ENCODE results near the gene LGALS9. TPM values are rescaled to one million over a fixed set of nuclear protein-coding genes. Genes with fewer than 3 reads are reported as not detected.
"Not testable (repeated sequence)": the region's sequence is repeated elsewhere in the genome, so short reads cannot be mapped to it uniquely, and the experiment has no call there.

Gene LGALS9
- total RNA-seq, 1 experiment from 2014 or later: 0.31 TPM

- DNase-seq: peak; percentile 55
- not testable (repeated sequence) for H3K4me3 ChIP-seq (ENCODE audit: insufficient read depth, low read depth, low read length); H3K36me3 ChIP-seq (replicated peaks; ENCODE audit: control insufficient read depth, insufficient read depth, low read length); H3K27me3 ChIP-seq (ENCODE audit: control insufficient read depth, insufficient read depth, low read length)
These were observed 18.2 kb downstream of the LGALS9 start for GRCh38 chr17:27649111-27649571.

GRCh38 chr17:27649929-27650328 is 18.9 kb downstream of the LGALS9 start:
- Histone ChIP-seq H3K36me3 (replicated peaks; ENCODE audit: control insufficient read depth, insufficient read depth, low read length) (no peaks in the 10 kb centered on the region), H3K27me3 (ENCODE audit: control insufficient read depth, insufficient read depth, low read length) (no peaks in the 10 kb centered on the region), H3K4me3 (ENCODE audit: insufficient read depth, low read depth, low read length) (no peak overlapping the region)
- DNase-seq: no peak

GRCh38 chr17:27650836-27651235 is 19.8 kb downstream of the LGALS9 start:
- no peaks in the 10 kb centered on the region for H3K36me3 ChIP-seq (replicated peaks; ENCODE audit: control insufficient read depth, insufficient read depth, low read length)
- H3K4me3 ChIP-seq (ENCODE audit: insufficient read depth, low read depth, low read length): no peak overlapping the region
- H3K27me3 ChIP-seq (ENCODE audit: control insufficient read depth, insufficient read depth, low read length): no peaks in the 10 kb centered on the region
- no peak for DNase-seq

- Histone ChIP-seq H3K27me3 (ENCODE audit: control insufficient read depth, insufficient read depth, low read length) (no peaks in the 10 kb centered on the region), H3K4me3 (ENCODE audit: insufficient read depth, low read depth, low read length) (no peak overlapping the region), H3K36me3 (replicated peaks; ENCODE audit: control insufficient read depth, insufficient read depth, low read length) (no peaks in the 10 kb centered on the region)
- no peak for DNase-seq
These were observed 20.7 kb downstream of the LGALS9 start for GRCh38 chr17:27651411-27652345.

GRCh38 chr17:27653449-27653971 is 22.5 kb downstream of the LGALS9 start:
- not testable (repeated sequence) for H3K27me3 ChIP-seq (ENCODE audit: control insufficient read depth, insufficient read depth, low read length); H3K4me3 ChIP-seq (ENCODE audit: insufficient read depth, low read depth, low read length); H3K36me3 ChIP-seq (replicated peaks; ENCODE audit: control insufficient read depth, insufficient read depth, low read length); DNase-seq

GRCh38 chr17:27654136-27654535 is 23.1 kb downstream of the LGALS9 start:
- H3K4me3 ChIP-seq (ENCODE audit: insufficient read depth, low read depth, low read length): no peak overlapping the region
- no peak for DNase-seq
- H3K27me3 ChIP-seq (ENCODE audit: control insufficient read depth, insufficient read depth, low read length): no peaks in the 10 kb centered on the region
- no peaks in the 10 kb centered on the region for H3K36me3 ChIP-seq (replicated peaks; ENCODE audit: control insufficient read depth, insufficient read depth, low read length)

GRCh38 chr17:27654654-27655524 is 23.9 kb downstream of the LGALS9 start:
- peak; percentile 96 for DNase-seq
- Histone ChIP-seq H3K4me3 (ENCODE audit: insufficient read depth, low read depth, low read length) (no peak overlapping the region), H3K36me3 (replicated peaks; ENCODE audit: control insufficient read depth, insufficient read depth, low read length) (no peaks in the 10 kb centered on the region), H3K27me3 (ENCODE audit: control insufficient read depth, insufficient read depth, low read length) (no peaks in the 10 kb centered on the region)

- not testable (repeated sequence) for H3K36me3 ChIP-seq (replicated peaks; ENCODE audit: control insufficient read depth, insufficient read depth, low read length); H3K4me3 ChIP-seq (ENCODE audit: insufficient read depth, low read depth, low read length); H3K27me3 ChIP-seq (ENCODE audit: control insufficient read depth, insufficient read depth, low read length); DNase-seq
These were observed 24.6 kb downstream of the LGALS9 start for GRCh38 chr17:27655525-27656111.

GRCh38 chr17:27656620-27657019 is 25.6 kb downstream of the LGALS9 start:
- H3K36me3 ChIP-seq (replicated peaks; ENCODE audit: control insufficient read depth, insufficient read depth, low read length); H3K27me3 ChIP-seq (ENCODE audit: control insufficient read depth, insufficient read depth, low read length); H3K4me3 ChIP-seq (ENCODE audit: insufficient read depth, low read depth, low read length); DNase-seq: not testable (repeated sequence)

GRCh38 chr17:27657620-27658019 is 26.6 kb downstream of the LGALS9 start:
- H3K4me3 ChIP-seq (ENCODE audit: insufficient read depth, low read depth, low read length): no peak overlapping the region
- DNase-seq: no peak

GRCh38 chr17:27659683-27660082 is 28.7 kb downstream of the LGALS9 start:
- no peak for DNase-seq
- H3K27me3 ChIP-seq (ENCODE audit: control insufficient read depth, insufficient read depth, low read length): no peaks in the 10 kb centered on the region
- H3K36me3 ChIP-seq (replicated peaks; ENCODE audit: control insufficient read depth, insufficient read depth, low read length): no peaks in the 10 kb centered on the region

More at GRCh38 chr17:27657620-27658019, 26.6 kb downstream of the LGALS9 start:
- H3K36me3 ChIP-seq (replicated peaks; ENCODE audit: control insufficient read depth, insufficient read depth, low read length): no peaks in the 10 kb centered on the region
- no peaks in the 10 kb centered on the region for H3K27me3 ChIP-seq (ENCODE audit: control insufficient read depth, insufficient read depth, low read length)

GRCh38 chr17:27660436-27660835 is 29.4 kb downstream of the LGALS9 start:
- DNase-seq: no peak
- Histone ChIP-seq H3K4me3 (ENCODE audit: insufficient read depth, low read depth, low read length) (no peak overlapping the region), H3K27me3 (ENCODE audit: control insufficient read depth, insufficient read depth, low read length) (no peaks in the 10 kb centered on the region), H3K36me3 (replicated peaks; ENCODE audit: control insufficient read depth, insufficient read depth, low read length) (no peaks in the 10 kb centered on the region)

More at GRCh38 chr17:27659683-27660082, 28.7 kb downstream of the LGALS9 start:
- H3K4me3 ChIP-seq (ENCODE audit: insufficient read depth, low read depth, low read length): no peak overlapping the region

- no peaks in the 10 kb centered on the region for H3K36me3 ChIP-seq (replicated peaks; ENCODE audit: control insufficient read depth, insufficient read depth, low read length)
- H3K27me3 ChIP-seq (ENCODE audit: control insufficient read depth, insufficient read depth, low read length): no peaks in the 10 kb centered on the region
- DNase-seq: no peak
- H3K4me3 ChIP-seq (ENCODE audit: insufficient read depth, low read depth, low read length): no peak overlapping the region
These were observed 33.1 kb downstream of the LGALS9 start for GRCh38 chr17:27663936-27664605.

GRCh38 chr17:27664606-27664965 is 33.6 kb downstream of the LGALS9 start:
- H3K4me3 ChIP-seq (ENCODE audit: insufficient read depth, low read depth, low read length): no peak overlapping the region
- H3K36me3 ChIP-seq (replicated peaks; ENCODE audit: control insufficient read depth, insufficient read depth, low read length): no peaks in the 10 kb centered on the region
- H3K27me3 ChIP-seq (ENCODE audit: control insufficient read depth, insufficient read depth, low read length): no peaks in the 10 kb centered on the region
- DNase-seq: no peak
